GM12878 (cell line): ENCODE results near the gene GLB1L2. TPM values are rescaled to one million over a fixed set of nuclear protein-coding genes. Genes with fewer than 3 reads are reported as not detected.
"Not testable (repeated sequence)": the region's sequence is repeated elsewhere in the genome, so short reads cannot be mapped to it uniquely, and the experiment has no call there.

Experiments
- ATAC-seq: fragments of 200-7000 bp; cut with Tn5 transposase; 3 replicates; pipeline ENCODE4 v1.9.1; 2020; ENCODE audit warnings: mild to moderate bottlenecking, moderate library complexity
- BruUV-seq: library from RNA; stranded (reverse); fragments of 400-500 nt; replicated peaks from 2 replicates; lab custom pipeline; 2021; lab: Mats Ljungman, UMichigan
- CTCF ChIA-PET: fragments of 300-600 bp; sonication (Branson Sonifier 250); formaldehyde crosslinking; extraction: SDS; loops from one replicate; lab custom pipeline; 2021; ENCODE audit warnings: inconsistent platforms; lab: Yijun Ruan, JAX
- POLR2A ChIA-PET: fragments of 350-600 bp; formaldehyde crosslinking; extraction: SDS; loops from one replicate; lab custom pipeline; 2021; ENCODE audit warnings: inconsistent platforms; lab: Charles Lee
- RAD21 ChIA-PET: fragments of 300-600 bp; sonication (Branson Sonifier 250); formaldehyde crosslinking; loops from one replicate; lab custom pipeline; 2023; ENCODE audit warnings: antibody characterized with exemption; ENCODE audit not compliant: unreplicated experiment; lab: Charles Lee
- SMC1A ChIA-PET: fragments of 300-600 bp; sonication (Branson Sonifier 250); formaldehyde crosslinking; loops from one replicate; lab custom pipeline; 2023; ENCODE audit not compliant: unreplicated experiment, uncharacterized antibody; lab: Charles Lee
- DNase-seq: peaks from one replicate; pipeline ENCODE4 v3.0.0-alpha.2; 2011; ENCODE audit warnings: low read depth, low spot score
- FAIRE-seq: peaks from 3 replicates; lab custom pipeline; 2011; peaks lifted over from hg19 to GRCh38; lab: Jason Lieb, UNC
- H2AFZ ChIP-seq: 2 replicates; pipeline ENCODE4 v1.6.0; 2011; ENCODE audit warnings: low read depth, low read length, control low read depth; ENCODE audit not compliant: control insufficient read depth
- H3K27ac ChIP-seq: 2 replicates; pipeline ENCODE4 v1.5.1; 2011; ENCODE audit warnings: control low read depth; ENCODE audit not compliant: control insufficient read depth, insufficient read depth
- H3K27me3 ChIP-seq, 2 experiments: replicated peaks in 1 of 2; 2 replicates each; pipeline versions ENCODE4 v1.6.0 to v1.6.1; 2011; ENCODE audit warnings: low read length in 1 of 2; ENCODE audit not compliant: control insufficient read depth in 2 of 2, insufficient read depth in 2 of 2
- H3K36me3 ChIP-seq, 2 experiments: 2 replicates each; pipeline ENCODE4 v1.5.1; 2011; ENCODE audit warnings: low read length in 1 of 2; ENCODE audit not compliant: control insufficient read depth in 2 of 2, insufficient read depth in 2 of 2
- H3K4me1 ChIP-seq: 2 replicates; pipeline ENCODE4 v1.6.1; 2011; ENCODE audit warnings: mild to moderate bottlenecking, low read length, moderate library complexity, mixed read lengths; ENCODE audit not compliant: control insufficient read depth, insufficient read depth
- H3K4me2 ChIP-seq: 2 replicates; pipeline ENCODE4 v1.6.0; 2011; ENCODE audit warnings: control low read depth; ENCODE audit not compliant: control insufficient read depth, insufficient read depth
- H3K4me3 ChIP-seq: fragments of 200-600 bp; sonication (generic); 2 replicates; pipeline ENCODE4 v1.5.1; 2016
- H3K79me2 ChIP-seq: 2 replicates; pipeline ENCODE4 v1.6.0; 2011; ENCODE audit warnings: low read length; ENCODE audit not compliant: control insufficient read depth, insufficient read depth
- H3K9ac ChIP-seq: 2 replicates; pipeline ENCODE4 v1.8.0; 2011; ENCODE audit warnings: low read length, control low read depth, mixed read lengths; ENCODE audit not compliant: control insufficient read depth, insufficient read depth
- H3K9me3 ChIP-seq: replicated peaks from 3 replicates; pipeline ENCODE4 v1.5.1; 2011; ENCODE audit warnings: mild to moderate bottlenecking, low read length; ENCODE audit not compliant: control insufficient read depth, insufficient read depth
- H4K20me1 ChIP-seq: 2 replicates; pipeline ENCODE4 v1.6.0; 2011; ENCODE audit not compliant: control insufficient read depth, insufficient read depth
- BHLHE40 ChIP-seq, 2 experiments: fragments of 450-650 bp in 1 of 2; IDR thresholded peaks; 2 replicates each; pipeline ENCODE4 v1.6.1; 2011 to 2017; ENCODE audit warnings: low read depth in 2 of 2, borderline replicate concordance in 1 of 2, improper control_type of control experiment in 1 of 2, low read length in 1 of 2, mild to moderate bottlenecking in 1 of 2
- CBFB ChIP-seq: IDR thresholded peaks from 2 replicates; pipeline ENCODE4 v1.6.1; 2016; ENCODE audit warnings: antibody characterized with exemption, low read depth
- FOS ChIP-seq: IDR thresholded peaks from 3 replicates; pipeline ENCODE4 v1.6.1; 2011; ENCODE audit warnings: borderline replicate concordance; ENCODE audit not compliant: insufficient read length; ENCODE audit errors: extremely low read depth
- HSF1 ChIP-seq: fragments of 150-350 bp; IDR thresholded peaks from 2 replicates; pipeline ENCODE4 v1.6.1; 2014; ENCODE audit warnings: mild to moderate bottlenecking, low read depth, low read length
- NR2C2 ChIP-seq: IDR thresholded peaks from 2 replicates; pipeline ENCODE4 v1.6.1; 2011; ENCODE audit warnings: borderline replicate concordance, low read depth; ENCODE audit not compliant: control insufficient read depth, insufficient read length
- RB1 ChIP-seq: fragments of 450-650 bp; formaldehyde crosslinking; IDR thresholded peaks from 2 replicates; pipeline ENCODE4 v1.6.1; 2017; ENCODE audit warnings: mild to moderate bottlenecking, borderline replicate concordance
- RCOR1 ChIP-seq: conservative IDR thresholded peaks from 2 replicates; pipeline ENCODE4 v1.6.1; 2012; ENCODE audit warnings: low read depth, low read length, improper control_type of control experiment
- SIX5 ChIP-seq: IDR thresholded peaks from 2 replicates; pipeline ENCODE4 v1.6.1; 2011; ENCODE audit warnings: mild to moderate bottlenecking, low read depth, low read length, moderate library complexity; ENCODE audit not compliant: severe bottlenecking
- WGBS: methylation state at CpG from one replicate; pipeline ENCODE4 v1.1.6; 2016; ENCODE audit warnings: low lambda C conversion rate; ENCODE audit not compliant: insufficient replicate concordance, insufficient coverage; ENCODE audit errors: missing lambda C conversion rate; 5-methylcytosine and 5-hydroxymethylcytosine counted together
- in situ Hi-C: fragments of 300-500 bp; cut with MboI; formaldehyde crosslinking; loops from 9 replicates; pipeline ENCODE4 v1.14.3; 2018; ENCODE audit warnings: mixed read lengths
- intact Hi-C: fragments of 100-400 bp; cut with micrococcal nuclease; formaldehyde crosslinking; loops from one replicate; pipeline ENCODE4 v1.14.2; 2022; ENCODE audit not compliant: unreplicated experiment
- polyA plus RNA-seq, 11 experiments: library from polyadenylated mRNA; depleted of rRNA in 4 of 11; unstranded in 6 of 11; stranded (reverse) in 5 of 11; fragments of >200 nt; fragmentation: Nextera tagmentation in 4 of 11; fragmentation: Illumina TruSeq in 1 of 11; extraction: Ambion mirVana in 4 of 11; extraction: Trizol in 1 of 11; gene quantifications; 1 replicate in 1 of 11; 2 replicates in 10 of 11; pipeline versions ENCODE4 v1.2.1 to v1.2.3, GENCODE V29; 2011 to 2016; ENCODE audit warnings: inconsistent platforms in 2 of 11, missing spikeins in 2 of 11, low read depth in 1 of 11
- total RNA-seq, 4 experiments: library from RNA; depleted of rRNA in 3 of 4; stranded (reverse); fragments of >200 nt in 3 of 4; fragmentation: Illumina TruSeq in 1 of 4; extraction: Trizol in 1 of 4; gene quantifications; 2 replicates each; pipeline versions ENCODE4 v1.2.1 to v1.2.3, GENCODE V29; 2013 to 2021

Gene GLB1L2
- total and polyA plus RNA-seq, 10 of the 15 experiments (the other 5 are each of a cell fraction or from before 2014, with no cell fraction given): 0.04 to 0.85 (median 0.49) TPM

GRCh38 chr11:134317103-134317502 is 14.7 kb upstream of the GLB1L2 start:
- intact Hi-C loops (no loop called here), in situ Hi-C loops (no loop called here)
- H3K79me2 ChIP-seq: no peaks in the 10 kb centered on the region
- no peak for FAIRE-seq
- no peak overlapping the region for H3K4me2 ChIP-seq
- ChIA-PET RAD21 (no interaction called here), SMC1A (no interaction called here), POLR2A (no interaction called here), CTCF (no interaction called here)
- H3K9ac ChIP-seq: no peak overlapping the region
- no peak overlapping the region for H3K4me3 ChIP-seq
- H3K27ac ChIP-seq: no peak overlapping the region
- no TSS peak for BruUV-seq
- WGBS: 42% methylated on average over 3 of the region's 3 CpGs
- no peaks in the 10 kb centered on the region for H3K36me3 ChIP-seq
- H2AFZ ChIP-seq: no peak overlapping the region
- H3K9me3 ChIP-seq: no peaks in the 10 kb centered on the region; the same call in 2 of the 3 replicates
- TF ChIP-seq HSF1 (no peak), CBFB (no peak), FOS (no peak), BHLHE40 (IDR thresholded peaks at IDR 0.05; ENCODE audit: borderline replicate concordance in 1 of 2, low read depth in 2 of 2, low read length in 1 of 2) (no peak), RCOR1 (no peak), NR2C2 (no peak), SIX5 (no peak), RB1 (no peak)
- H4K20me1 ChIP-seq: no peaks in the 10 kb centered on the region
- no peak for DNase-seq
- no peaks in the 10 kb centered on the region for H3K27me3 ChIP-seq
- no peak for ATAC-seq
- H3K4me1 ChIP-seq: no peaks in the 10 kb centered on the region

DNA sequence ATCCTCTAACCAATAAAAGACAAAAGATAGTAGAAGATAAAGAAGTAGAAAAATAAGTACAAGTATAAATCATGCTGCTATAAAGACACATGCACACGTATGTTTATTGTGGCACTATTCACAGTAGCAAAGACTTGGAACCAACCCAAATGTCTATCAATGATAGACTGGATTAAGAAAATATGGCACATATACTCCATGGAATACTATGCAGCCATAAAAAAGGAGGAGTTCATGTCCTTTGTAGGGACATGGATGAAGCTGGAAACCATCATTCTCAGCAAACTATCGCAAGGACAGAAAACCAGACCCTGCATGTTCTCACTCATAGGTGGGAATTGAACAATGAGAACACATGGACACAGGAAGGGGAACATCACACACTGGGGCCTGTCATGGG is 10.4 kb upstream of the GLB1L2 start:
- H4K20me1 ChIP-seq, H3K79me2 ChIP-seq, CTCF ChIA-PET, H2AFZ ChIP-seq, POLR2A ChIA-PET, SMC1A ChIA-PET, DNase-seq, ATAC-seq, H3K9ac ChIP-seq, H3K27ac ChIP-seq, RAD21 ChIA-PET, intact Hi-C loops, in situ Hi-C loops, H3K27me3 ChIP-seq, H3K4me2 ChIP-seq, H3K4me1 ChIP-seq, H3K4me3 ChIP-seq, BruUV-seq, H3K9me3 ChIP-seq, H3K36me3 ChIP-seq, FAIRE-seq: not testable (repeated sequence)
- 94% methylated on average over 2 of the region's 2 CpGs for WGBS
